Left ventricle myocardium inferior (tissue), 1 donor: ENCODE results near the gene CDKN2AIPNL. TPM values are rescaled to one million over a fixed set of nuclear protein-coding genes. Genes with fewer than 3 reads are reported as not detected.

Experiments used
- DNase-seq: peaks from one replicate; pipeline ENCODE4 v3.0.0-alpha.2; 2020
- H3K27ac ChIP-seq: fragments of 200-600 bp; replicated peaks from 2 replicates; pipeline ENCODE4 v1.8.0; 2021
- H3K27me3 ChIP-seq: fragments of 200-600 bp; 2 replicates; pipeline ENCODE4 v1.8.0; 2021; ENCODE audit warnings: low read depth
- H3K36me3 ChIP-seq: fragments of 200-600 bp; 2 replicates; pipeline ENCODE4 v1.8.0; 2021
- H3K4me1 ChIP-seq: fragments of 200-600 bp; 2 replicates; pipeline ENCODE4 v1.8.0; 2021
- H3K4me3 ChIP-seq: fragments of 200-600 bp; 2 replicates; pipeline ENCODE4 v1.8.0; 2021; ENCODE audit warnings: mild to moderate bottlenecking, moderate library complexity
- H3K9me3 ChIP-seq: fragments of 200-600 bp; replicated peaks from 2 replicates; pipeline ENCODE4 v1.8.0; 2021
- CTCF ChIP-seq: fragments of 200-600 bp; IDR thresholded peaks from 2 replicates; pipeline ENCODE4 v1.8.0; 2021; ENCODE audit warnings: antibody characterized with exemption, mild to moderate bottlenecking, borderline replicate concordance
- intact Hi-C: fragments of 100-400 bp; cut with micrococcal nuclease; formaldehyde crosslinking; loops from one replicate; pipeline ENCODE4 v1.11.0; 2022
- total RNA-seq: library from RNA; stranded (reverse); fragmentation: NEBNext Ultra II Directional; extraction: Animal tissue kit (Norgen Biotek cat#: 25700); gene quantifications from one replicate; pipeline ENCODE4 v1.2.1, GENCODE V29; 2021
- donor health status: DM: no; HTN: yes; CAD: no; lungs with severe emphysema.

CDKN2AIPNL gene
- total RNA-seq, 1 donor from 2014 or later, result 39.6 TPM

- Histone ChIP-seq H3K4me3 (no peak overlapping the region), H3K27me3 (no peaks in the 10 kb centered on the region), H3K27ac (no peak overlapping the region), H3K9me3 (no peaks in the 10 kb centered on the region), H3K36me3 (no peaks in the 10 kb centered on the region), H3K4me1 (no peaks in the 10 kb centered on the region)
- no peak for TF ChIP-seq CTCF
- intact Hi-C loops, result no loop called here
- no peak for DNase-seq
Observed at GRCh38 chr5:134445856-134446818, 34.5 kb upstream of the CDKN2AIPNL start.

GRCh38 chr5:134444941-134445471, 33.3 kb upstream of the CDKN2AIPNL start:
- no peak overlapping the region for H3K27ac ChIP-seq

GRCh38 chr5:134440201-134440755, 28.6 kb upstream of the CDKN2AIPNL start:
- DNase-seq, result no peak
- Histone ChIP-seq H3K9me3 (no peaks in the 10 kb centered on the region), H3K27ac (no peak overlapping the region), H3K4me1 (peaks cover 41% of the 10 kb centered on the region), H3K36me3 (no peaks in the 10 kb centered on the region), H3K4me3 (no peak overlapping the region), H3K27me3 (no peaks in the 10 kb centered on the region)
- intact Hi-C loops, result no loop called here
- TF ChIP-seq CTCF, result no peak

More at GRCh38 chr5:134444941-134445471, 33.3 kb upstream of the CDKN2AIPNL start:
- H3K27me3 ChIP-seq, result no peaks in the 10 kb centered on the region
- H3K9me3 ChIP-seq, result no peaks in the 10 kb centered on the region
- no peak for TF ChIP-seq CTCF
- no peak for DNase-seq
- intact Hi-C loops, result no loop called here
- no peaks in the 10 kb centered on the region for H3K4me1 ChIP-seq
- H3K4me3 ChIP-seq, result no peak overlapping the region
- H3K36me3 ChIP-seq, result no peaks in the 10 kb centered on the region

- peak; percentile 28 for TF ChIP-seq CTCF
- intact Hi-C loops, result no loop called here
- Histone ChIP-seq H3K9me3 (no peaks in the 10 kb centered on the region), H3K27ac (peak overlapping the region; percentile 90), H3K4me1 (peaks cover 41% of the 10 kb centered on the region), H3K27me3 (no peaks in the 10 kb centered on the region), H3K36me3 (no peaks in the 10 kb centered on the region), H3K4me3 (peak overlapping the region; percentile 12)
- DNase-seq, result peak; percentile 78
Observed at GRCh38 chr5:134439210-134439654, 27.6 kb upstream of the CDKN2AIPNL start.

- peak overlapping the region; percentile 90 for H3K27ac ChIP-seq
- peak overlapping the region; percentile 6 for H3K4me3 ChIP-seq
- H3K36me3 ChIP-seq, result no peaks in the 10 kb centered on the region
- intact Hi-C loops, result no loop called here
- H3K27me3 ChIP-seq, result no peaks in the 10 kb centered on the region
- no peak for TF ChIP-seq CTCF
- peaks cover 41% of the 10 kb centered on the region for H3K4me1 ChIP-seq
- no peak for DNase-seq
- no peaks in the 10 kb centered on the region for H3K9me3 ChIP-seq
Observed at GRCh38 chr5:134438721-134439123, 27.0 kb upstream of the CDKN2AIPNL start.
